HCT116 (cell line): ENCODE results near the gene KANK3. TPM values are rescaled to one million over a fixed set of nuclear protein-coding genes. Genes with fewer than 3 reads are reported as not detected.

Source experiments
- ATAC-seq: fragments of 200-7000 bp; cut with Tn5 transposase; 2 replicates; pipeline ENCODE4 v1.9.1; 2020; ENCODE audit warnings: mild to moderate bottlenecking, moderate library complexity
- BruUV-seq: library from RNA; stranded (reverse); fragments of 400-500 nt; replicated peaks from 2 replicates; lab custom pipeline; 2021; lab: Mats Ljungman, UMichigan
- CTCF ChIA-PET: fragments of 300-600 bp; sonication (Branson Sonifier 250); formaldehyde crosslinking; loops from one replicate; lab custom pipeline; 2021; ENCODE audit warnings: antibody characterized with exemption; lab: Charles Lee
- POLR2A ChIA-PET: fragments of 300-600, 350-600 bp; sonication (Branson Sonifier 250); formaldehyde crosslinking; loops from one replicate; lab custom pipeline; 2021; ENCODE audit warnings: antibody characterized with exemption; lab: Charles Lee
- RAD21 ChIA-PET, 2 experiments: fragments of 300-600 bp; sonication (Branson Sonifier 250); formaldehyde crosslinking; loops; one replicate each; lab custom pipeline; 2023; ENCODE audit warnings: low total read pairs in 2 of 2; ENCODE audit not compliant: uncharacterized antibody in 2 of 2, unreplicated experiment in 2 of 2, low non-redundant PET in 1 of 2; lab: Charles Lee
- DNase-seq: peaks from one replicate; pipeline ENCODE4 v3.0.0-alpha.2; 2010; ENCODE audit warnings: low read depth, low spot score
- H2AFZ ChIP-seq: fragments of 200-600 bp; shearing (Covaris generic), sonication (generic); 2 replicates; pipeline ENCODE4 v1.6.1; 2017; ENCODE audit warnings: low read depth, mixed run types, mixed read lengths, antibody characterized with exemption, low read length; ENCODE audit not compliant: poor library complexity, severe bottlenecking
- H3K27ac ChIP-seq: 2 replicates; pipeline ENCODE4 v1.5.1; 2012; ENCODE audit warnings: low read depth, low read length
- H3K27me3 ChIP-seq: fragments of 200-600 bp; sonication (generic); 2 replicates; pipeline ENCODE4 v1.6.1; 2016; ENCODE audit warnings: mixed run types, low read length, mixed read lengths; ENCODE audit not compliant: insufficient read depth
- H3K36me3 ChIP-seq, 2 experiments: fragments of 200-500 bp in 1 of 2; fragments of 200-600 bp in 1 of 2; sonication (Bioruptor generic) in 1 of 2; sonication (generic) in 1 of 2; 2 replicates each; pipeline versions ENCODE4 v1.5.1 to v1.6.1; 2014 to 2016; ENCODE audit warnings: low read length in 2 of 2, inconsistent platforms in 1 of 2, mixed read lengths in 1 of 2, mixed run types in 1 of 2; ENCODE audit not compliant: insufficient read depth in 2 of 2, control insufficient read depth in 1 of 2
- H3K4me1 ChIP-seq, 2 experiments: fragments of 200-600 bp in 1 of 2; sonication (generic) in 1 of 2; 2 replicates each; pipeline versions ENCODE4 v1.5.1 to v1.6.1; 2012 to 2017; ENCODE audit warnings: low read length in 2 of 2, inconsistent platforms in 1 of 2, mild to moderate bottlenecking in 1 of 2, mixed read lengths in 1 of 2, mixed run types in 1 of 2, moderate library complexity in 1 of 2; ENCODE audit not compliant: insufficient read depth in 2 of 2, control insufficient read depth in 1 of 2
- H3K4me2 ChIP-seq: fragments of 200-600 bp; sonication (generic); 2 replicates; pipeline ENCODE4 v1.6.1; 2017; ENCODE audit warnings: mixed run types, low read length, mixed read lengths
- H3K4me3 ChIP-seq, 2 experiments: fragments of 200-600 bp in 1 of 2; sonication (generic) in 1 of 2; replicated peaks in 1 of 2; 2 replicates each; pipeline ENCODE4 v1.5.1; 2011 to 2016; ENCODE audit warnings: low read length in 2 of 2, control low read depth in 1 of 2, low read depth in 1 of 2, mild to moderate bottlenecking in 1 of 2, mixed read lengths in 1 of 2, mixed run types in 1 of 2
- H3K79me2 ChIP-seq: fragments of 200-600 bp; sonication (generic); 2 replicates; pipeline ENCODE4 v1.6.1; 2017; ENCODE audit warnings: mild to moderate bottlenecking, mixed run types, low read length, moderate library complexity, mixed read lengths; ENCODE audit not compliant: insufficient read depth
- H3K9ac ChIP-seq: fragments of 200-600 bp; sonication (generic); 2 replicates; pipeline ENCODE4 v1.6.1; 2016; ENCODE audit warnings: low read length, mixed read lengths
- H3K9me2 ChIP-seq: fragments of 200-600 bp; sonication (generic), shearing (Covaris generic); 2 replicates; pipeline ENCODE4 v1.6.1; 2017; ENCODE audit warnings: mixed run types, mild to moderate bottlenecking, moderate library complexity; ENCODE audit not compliant: insufficient read depth
- H3K9me3 ChIP-seq, 2 experiments: fragments of 200-500 bp in 1 of 2; fragments of 200-600 bp in 1 of 2; sonication (Bioruptor generic) in 1 of 2; sonication (generic) in 1 of 2; 2 replicates each; pipeline ENCODE4 v1.6.1; 2014 to 2017; ENCODE audit warnings: low read length in 2 of 2, mixed read lengths in 2 of 2, inconsistent platforms in 1 of 2, low read depth in 1 of 2, mild to moderate bottlenecking in 1 of 2, mixed run types in 1 of 2, moderate library complexity in 1 of 2; ENCODE audit not compliant: control insufficient read depth in 1 of 2, insufficient read depth in 1 of 2
- H4K20me1 ChIP-seq: fragments of 200-600 bp; sonication (generic), shearing (Covaris generic); 2 replicates; pipeline ENCODE4 v1.6.1; 2017; ENCODE audit warnings: mixed run types, mild to moderate bottlenecking, moderate library complexity; ENCODE audit not compliant: insufficient read depth
- CBX3 ChIP-seq: IDR thresholded peaks from 2 replicates; pipeline ENCODE4 v1.6.1; 2012; ENCODE audit warnings: low read depth
- CEBPB ChIP-seq: IDR thresholded peaks from 2 replicates; pipeline ENCODE4 v1.6.1; 2012; ENCODE audit warnings: low read depth
- CTCF ChIP-seq, 3 experiments: fragments of 200-600 bp in 1 of 3; sonication (generic) in 1 of 3; IDR thresholded peaks in 2 of 3; conservative IDR thresholded peaks in 1 of 3; 2 replicates each; pipeline ENCODE4 v1.5.1; 2012 to 2017; ENCODE audit warnings: low read depth in 2 of 3, low read length in 2 of 3, antibody characterized with exemption in 1 of 3, borderline replicate concordance in 1 of 3, control low read depth in 1 of 3, mild to moderate bottlenecking in 1 of 3, mixed read lengths in 1 of 3, mixed run types in 1 of 3, moderate library complexity in 1 of 3; ENCODE audit not compliant: insufficient read depth in 1 of 3
- EGR1 ChIP-seq: IDR thresholded peaks from 2 replicates; pipeline ENCODE4 v1.6.1; 2012; ENCODE audit warnings: low read depth
- FOSL1 ChIP-seq: IDR thresholded peaks from 2 replicates; pipeline ENCODE4 v1.6.1; 2012; ENCODE audit warnings: low read depth
- JUND ChIP-seq: IDR thresholded peaks from 2 replicates; pipeline ENCODE4 v1.6.1; 2012
- MAX ChIP-seq: IDR thresholded peaks from 2 replicates; pipeline ENCODE4 v1.6.1; 2012
- POLR2A ChIP-seq: IDR thresholded peaks from 2 replicates; pipeline ENCODE4 v1.7.0; 2011; ENCODE audit warnings: borderline replicate concordance; ENCODE audit not compliant: insufficient read depth, insufficient read length; ENCODE audit errors: extremely low read depth
- POLR2AphosphoS5 ChIP-seq: IDR thresholded peaks from 2 replicates; pipeline ENCODE4 v1.6.1; 2011; ENCODE audit warnings: mild to moderate bottlenecking, low read depth, low read length, moderate library complexity
- RAD21 ChIP-seq: IDR thresholded peaks from 2 replicates; pipeline ENCODE4 v1.6.1; 2012; ENCODE audit warnings: low read depth, mild to moderate bottlenecking
- SIN3A ChIP-seq: IDR thresholded peaks from 2 replicates; pipeline ENCODE4 v1.6.1; 2012; ENCODE audit warnings: low read depth
- SP1 ChIP-seq: IDR thresholded peaks from 2 replicates; pipeline ENCODE4 v1.6.1; 2012; ENCODE audit warnings: low read depth
- SRF ChIP-seq: IDR thresholded peaks from 2 replicates; pipeline ENCODE4 v1.6.1; 2012; ENCODE audit warnings: low read depth
- TCF7L2 ChIP-seq: IDR thresholded peaks from 2 replicates; pipeline ENCODE4 v1.7.0; 2011; ENCODE audit warnings: borderline replicate concordance, inconsistent platforms; ENCODE audit not compliant: insufficient read depth, insufficient read length; ENCODE audit errors: extremely low read depth
- ZBTB33 ChIP-seq: IDR thresholded peaks from 2 replicates; pipeline ENCODE4 v1.6.1; 2011; ENCODE audit warnings: mild to moderate bottlenecking, low read length, moderate library complexity; ENCODE audit not compliant: insufficient replicate concordance; ENCODE audit errors: extremely low read depth
- ZFX ChIP-seq: fragments of 450-650 bp; IDR thresholded peaks from 2 replicates; pipeline ENCODE4 v1.6.1; 2017
- ZNF274 ChIP-seq: fragments of 200-500 bp; sonication (Bioruptor generic); IDR thresholded peaks from 2 replicates; pipeline ENCODE4 v1.6.1; 2014; ENCODE audit warnings: mild to moderate bottlenecking, low read depth, low read length, inconsistent platforms
- intact Hi-C: fragments of 100-400 bp; cut with micrococcal nuclease; formaldehyde crosslinking; loops from 2 replicates; pipeline ENCODE4 v1.10.0; 2022
- total RNA-seq: library from RNA; stranded (reverse); gene quantifications from one replicate; pipeline ENCODE4 v1.2.1, GENCODE V29; 2021; ENCODE audit not compliant: unreplicated experiment

KANK3 gene
- total RNA-seq, 1 experiment from 2014 or later = 21.7 TPM

- DNase-seq = no peak
- POLR2A ChIA-PET = no interaction called here
- Histone ChIP-seq H3K79me2 (peaks cover 6% of the 10 kb centered on the region), H3K27ac (no peak overlapping the region)
- intact Hi-C loops = loop anchor here (10.0 kb wide), 1 partner anchor 184 kb away; no protein-coding TSS in a partner anchor
- RAD21 ChIA-PET = no interaction called here
- no peak for TF ChIP-seq ZFX
- TF ChIP-seq CTCF (IDR thresholded peaks at IDR 0.05 in 2 of 3, conservative IDR thresholded peaks at IDR 0.05 in 1 of 3; ENCODE audit: borderline replicate concordance in 1 of 3, insufficient read depth in 1 of 3, low read depth in 2 of 3, low read length in 2 of 3) = no peak
- TF ChIP-seq EGR1 = no peak
- no peak for TF ChIP-seq FOSL1
- TF ChIP-seq SIN3A = no peak
- TF ChIP-seq ZBTB33 = no peak
- TF ChIP-seq CEBPB = no peak
- no peak for TF ChIP-seq SRF
- TF ChIP-seq TCF7L2 = no peak
- no peak for TF ChIP-seq POLR2A
- TF ChIP-seq JUND = no peak
- TF ChIP-seq SP1 = no peak
- TF ChIP-seq POLR2AphosphoS5 = no peak
- TF ChIP-seq CBX3 = no peak
- no peak for TF ChIP-seq MAX
- no peak for TF ChIP-seq RAD21
- no peak for TF ChIP-seq ZNF274
- TF ChIP-seq, all 23 proteins: peak for 0
- H3K36me3 ChIP-seq = no peaks in the 10 kb centered on the region
- no peak overlapping the region for H3K4me3 ChIP-seq
- no peak overlapping the region for H2AFZ ChIP-seq
- no peaks in the 10 kb centered on the region for H3K9me2 ChIP-seq
- no peaks in the 10 kb centered on the region for H3K27me3 ChIP-seq
- no TSS peak for BruUV-seq
- no peak for ATAC-seq
- no peaks in the 10 kb centered on the region for H4K20me1 ChIP-seq
- peaks cover 19 to 40% of the 10 kb centered on the region in 2 experiments for H3K4me1 ChIP-seq
- H3K9ac ChIP-seq = no peak overlapping the region
- no peaks in the 10 kb centered on the region for H3K9me3 ChIP-seq
- CTCF ChIA-PET = no interaction called here
- no peak overlapping the region for H3K4me2 ChIP-seq
Observed at GRCh38 chr19:8338835-8339234, 4.2 kb downstream of the KANK3 start.
